WERI-Rb-1 (cell line): ENCODE results near the gene RNF44.

Experiments used
- DNase-seq: peaks from one replicate; pipeline ENCODE4 v3.0.0-alpha.2; 2020
- H3K27ac ChIP-seq: fragments of 250-450 bp; sonication (Bioruptor Pico); 2 replicates; pipeline ENCODE4 v1.5.1; 2020; ENCODE audit warnings: mild to moderate bottlenecking, moderate library complexity
- H3K27me3 ChIP-seq: fragments of 250-450 bp; sonication (Bioruptor Pico); 2 replicates; pipeline ENCODE4 v1.5.1; 2021; ENCODE audit warnings: mild to moderate bottlenecking, low read depth, moderate library complexity; ENCODE audit not compliant: insufficient read depth, severe bottlenecking
- H3K36me3 ChIP-seq: fragments of 250-450 bp; sonication (Bioruptor Pico); 2 replicates; pipeline ENCODE4 v1.5.1; 2020; ENCODE audit warnings: mild to moderate bottlenecking, moderate library complexity
- H3K4me3 ChIP-seq: 2 replicates; pipeline ENCODE4 v1.5.1; 2011; ENCODE audit warnings: low read depth, mild to moderate bottlenecking, control low read depth, low read length
- H3K9me3 ChIP-seq: fragments of 250-450 bp; sonication (Bioruptor Pico); 2 replicates; pipeline ENCODE4 v1.5.1; 2021; ENCODE audit warnings: mild to moderate bottlenecking, moderate library complexity; ENCODE audit not compliant: severe bottlenecking
- CTCF ChIP-seq: IDR thresholded peaks from 2 replicates; pipeline ENCODE4 v1.5.1; 2011; ENCODE audit warnings: low read depth, mild to moderate bottlenecking, control low read depth, inconsistent platforms, low read length

RNF44 gene

GRCh38 chr5:176535664-176536131 lies 1.5 kb downstream of the RNF44 start:
- peak overlapping the region; percentile 77 for H3K4me3 ChIP-seq
- no peak for DNase-seq
- H3K27ac ChIP-seq = peak overlapping the region; percentile 99
- H3K9me3 ChIP-seq = no peaks in the 10 kb centered on the region
- no peaks in the 10 kb centered on the region for H3K27me3 ChIP-seq
- H3K36me3 ChIP-seq = peaks cover 47% of the 10 kb centered on the region
- no peak for TF ChIP-seq CTCF

GRCh38 chr5:176535101-176535663 lies 2.0 kb downstream of the RNF44 start:
- Histone ChIP-seq H3K9me3 (no peaks in the 10 kb centered on the region), H3K27ac (peak overlapping the region; percentile 99), H3K36me3 (peaks cover 49% of the 10 kb centered on the region), H3K27me3 (no peaks in the 10 kb centered on the region), H3K4me3 (peak overlapping the region; percentile 77)
- no peak for DNase-seq
- TF ChIP-seq CTCF = no peak

GRCh38 chr5:176534640-176535039 lies 2.6 kb downstream of the RNF44 start:
- no peak for TF ChIP-seq CTCF
- no peak overlapping the region for H3K27ac ChIP-seq
- H3K4me3 ChIP-seq = no peak overlapping the region

DNA sequence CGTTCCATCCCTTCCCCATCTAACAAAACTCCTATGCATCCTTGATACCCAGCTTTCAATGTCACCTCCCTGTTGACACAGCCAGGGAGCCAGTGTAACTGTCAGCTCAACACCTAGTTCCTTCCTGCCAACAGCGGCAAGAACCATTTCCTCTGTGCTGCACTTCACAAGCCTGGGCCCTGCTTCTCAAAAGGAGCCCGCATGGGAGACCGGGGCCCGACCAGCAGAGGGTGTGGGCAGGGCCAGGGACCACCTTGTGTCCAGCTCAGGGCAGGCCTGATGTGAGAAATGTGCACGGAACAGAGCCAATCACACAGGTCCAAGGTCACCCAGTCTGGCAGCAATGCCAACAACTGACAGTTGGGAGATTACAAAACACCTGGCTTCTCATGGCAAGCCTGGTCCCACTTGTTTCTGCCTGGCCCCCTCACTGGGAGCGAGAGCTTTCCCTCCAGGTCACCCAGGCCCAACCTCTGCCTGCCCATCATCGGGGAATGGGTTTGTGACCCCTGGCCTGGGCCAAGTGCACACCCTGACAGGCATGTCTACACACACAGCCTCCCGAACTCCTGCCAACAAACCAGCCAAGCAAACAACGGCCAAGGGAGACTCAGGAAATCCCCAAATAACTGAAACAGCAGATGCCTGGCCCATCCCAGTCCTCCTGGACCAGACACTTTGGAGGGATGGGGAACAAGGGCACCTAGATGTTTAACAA lies 3.1 kb downstream of the RNF44 start:
- TF ChIP-seq CTCF = no peak
- no peak for DNase-seq
- no peaks in the 10 kb centered on the region for H3K27me3 ChIP-seq
- no peak overlapping the region for H3K27ac ChIP-seq
- no peaks in the 10 kb centered on the region for H3K9me3 ChIP-seq
- H3K36me3 ChIP-seq = peaks cover 57% of the 10 kb centered on the region
- no peak overlapping the region for H3K4me3 ChIP-seq

More at GRCh38 chr5:176534640-176535039, 2.6 kb downstream of the RNF44 start:
- Histone ChIP-seq H3K9me3 (no peaks in the 10 kb centered on the region), H3K36me3 (peaks cover 51% of the 10 kb centered on the region), H3K27me3 (no peaks in the 10 kb centered on the region)
- DNase-seq = no peak

- Histone ChIP-seq H3K27ac (no peak overlapping the region), H3K9me3 (no peaks in the 10 kb centered on the region), H3K4me3 (no peak overlapping the region), H3K36me3 (peaks cover 63% of the 10 kb centered on the region), H3K27me3 (no peaks in the 10 kb centered on the region)
- TF ChIP-seq CTCF = no peak
- DNase-seq = no peak
Observed at GRCh38 chr5:176533390-176533789, 3.8 kb downstream of the RNF44 start.

- Histone ChIP-seq H3K27ac (no peak overlapping the region), H3K9me3 (no peaks in the 10 kb centered on the region), H3K36me3 (peaks cover 69% of the 10 kb centered on the region), H3K4me3 (no peak overlapping the region), H3K27me3 (no peaks in the 10 kb centered on the region)
- no peak for TF ChIP-seq CTCF
- no peak for DNase-seq
Observed at GRCh38 chr5:176532795-176533194, 4.4 kb downstream of the RNF44 start.
